Endothelial cell of umbilical vein (primary cell): ENCODE data around the gene GLI2. TPM values are rescaled to one million over a fixed set of nuclear protein-coding genes. Genes with fewer than 3 reads are reported as not detected.

Experiments
- BruUV-seq: library from RNA; stranded (reverse); fragments of 400-500 nt; replicated peaks from 2 replicates; lab custom pipeline; 2021; lab: Mats Ljungman, UMichigan
- CTCF ChIA-PET: fragments of 300-600, 350-600 bp; sonication (Branson Sonifier 250); formaldehyde crosslinking; loops from one replicate; lab custom pipeline; 2021; ENCODE audit warnings: antibody characterized with exemption, inconsistent platforms; lab: Charles Lee
- POLR2A ChIA-PET: fragments of 300-600, 350-600 bp; sonication (Branson Sonifier 250); formaldehyde crosslinking; loops from one replicate; lab custom pipeline; 2021; ENCODE audit warnings: antibody characterized with exemption, inconsistent platforms; lab: Charles Lee
- DNase-seq: peaks from one replicate; pipeline ENCODE4 v3.0.0-alpha.2; 2011; ENCODE audit warnings: low read depth, low spot score
- FAIRE-seq: peaks from 2 replicates; lab custom pipeline; 2011; peaks lifted over from hg19 to GRCh38; lab: Jason Lieb, UNC
- H2AFZ ChIP-seq: 2 replicates; pipeline ENCODE4 v1.6.0; 2012; ENCODE audit warnings: low read depth, low read length, control low read depth, inconsistent platforms
- H3K27ac ChIP-seq: 2 replicates; pipeline ENCODE4 v1.5.1; 2011; ENCODE audit warnings: low read depth, mild to moderate bottlenecking, control low read depth, low read length, moderate library complexity; ENCODE audit not compliant: insufficient read depth
- H3K27me3 ChIP-seq, 2 experiments: 2 replicates each; pipeline versions ENCODE4 v1.6.0 to v1.6.1; 2011; ENCODE audit warnings: low read length in 2 of 2, mixed read lengths in 1 of 2; ENCODE audit not compliant: control insufficient read depth in 2 of 2, insufficient read depth in 2 of 2
- H3K36me3 ChIP-seq, 2 experiments: 2 replicates in 1 of 2; 3 replicates in 1 of 2; pipeline ENCODE4 v1.5.1; 2011; ENCODE audit warnings: low read length in 2 of 2, mild to moderate bottlenecking in 1 of 2, moderate library complexity in 1 of 2; ENCODE audit not compliant: control insufficient read depth in 2 of 2, insufficient read depth in 2 of 2; ENCODE audit errors: extremely low read depth in 1 of 2
- H3K4me1 ChIP-seq: 3 replicates; pipeline ENCODE4 v1.5.1; 2011; ENCODE audit warnings: mild to moderate bottlenecking, low read length; ENCODE audit not compliant: control insufficient read depth, insufficient read depth; ENCODE audit errors: extremely low read depth
- H3K4me2 ChIP-seq: 2 replicates; pipeline ENCODE4 v1.6.1; 2011; ENCODE audit warnings: low read length, control low read depth, mixed read lengths; ENCODE audit not compliant: insufficient read depth
- H3K4me3 ChIP-seq, 3 experiments: fragments of 200-600 bp in 1 of 3; sonication (generic), shearing (Covaris generic) in 1 of 3; replicated peaks in 1 of 3; 2 replicates each; pipeline ENCODE4 v1.5.1; 2011 to 2016; ENCODE audit warnings: control low read depth in 3 of 3, low read length in 3 of 3, mild to moderate bottlenecking in 2 of 3, inconsistent platforms in 1 of 3, low read depth in 1 of 3, moderate library complexity in 1 of 3; ENCODE audit not compliant: insufficient read depth in 1 of 3
- H3K79me2 ChIP-seq: 2 replicates; pipeline ENCODE4 v1.6.0; 2012; ENCODE audit warnings: low read length, inconsistent platforms; ENCODE audit not compliant: control insufficient read depth, insufficient read depth
- H3K9ac ChIP-seq: replicated peaks from 2 replicates; pipeline ENCODE3; 2011; ENCODE audit warnings: low read length, control low read depth; ENCODE audit not compliant: insufficient read depth; ENCODE audit errors: extremely low read depth
- H3K9me1 ChIP-seq: replicated peaks from 3 replicates; pipeline ENCODE4 v1.6.0; 2011; ENCODE audit warnings: mild to moderate bottlenecking, low read length; ENCODE audit not compliant: control insufficient read depth, insufficient read depth; ENCODE audit errors: extremely low read depth
- H3K9me3 ChIP-seq: replicated peaks from 2 replicates; pipeline ENCODE4 v1.5.1; 2012; ENCODE audit warnings: low read length, inconsistent platforms; ENCODE audit not compliant: control insufficient read depth, insufficient read depth
- H4K20me1 ChIP-seq: replicated peaks from 2 replicates; pipeline ENCODE3; 2011; ENCODE audit warnings: mild to moderate bottlenecking, low read length; ENCODE audit not compliant: control insufficient read depth, insufficient read depth; ENCODE audit errors: extremely low read depth
- CTCF ChIP-seq, 2 donors: IDR thresholded peaks; 1 replicate in 1 of 2; 2 replicates in 1 of 2; pipeline ENCODE4 v1.5.1; 2011; ENCODE audit warnings: low read length in 2 of 2, mild to moderate bottlenecking in 2 of 2, moderate library complexity in 2 of 2, control low read depth in 1 of 2, inconsistent platforms in 1 of 2, low read depth in 1 of 2; ENCODE audit not compliant: insufficient read depth in 1 of 2; ENCODE audit errors: extremely low read depth in 1 of 2
- EZH2 ChIP-seq: IDR thresholded peaks from 2 replicates; pipeline ENCODE4 v1.6.1; 2012; ENCODE audit warnings: borderline replicate concordance, low read depth, mild to moderate bottlenecking, moderate library complexity, low read length, inconsistent platforms; ENCODE audit not compliant: severe bottlenecking
- FOS ChIP-seq: IDR thresholded peaks from 2 replicates; pipeline ENCODE4 v1.6.1; 2011; ENCODE audit warnings: mild to moderate bottlenecking, low read length, moderate library complexity, borderline replicate concordance; ENCODE audit not compliant: insufficient read depth
- GATA2 ChIP-seq: IDR thresholded peaks from 2 replicates; pipeline ENCODE4 v1.7.0; 2011; ENCODE audit warnings: low read depth, mild to moderate bottlenecking, moderate library complexity, mixed read lengths, low read length; ENCODE audit not compliant: insufficient read length, insufficient read depth
- JUN ChIP-seq: IDR thresholded peaks from 2 replicates; pipeline ENCODE4 v1.6.1; 2011; ENCODE audit warnings: borderline replicate concordance, low read depth; ENCODE audit not compliant: insufficient read length, insufficient read depth
- MYC ChIP-seq: IDR thresholded peaks from one replicate; pipeline ENCODE4 v1.6.1; 2011; ENCODE audit warnings: mild to moderate bottlenecking, low read depth, low read length
- POLR2A ChIP-seq: IDR thresholded peaks from 2 replicates; pipeline ENCODE4 v1.6.1; 2012; ENCODE audit warnings: low read depth, mild to moderate bottlenecking, control low read depth, low read length
- POLR2AphosphoS5 ChIP-seq: IDR thresholded peaks from 2 replicates; pipeline ENCODE4 v1.6.1; 2012; ENCODE audit warnings: low read depth, mild to moderate bottlenecking, control low read depth, low read length, moderate library complexity; ENCODE audit not compliant: insufficient read depth
- dilution Hi-C: fragments of 300-500 bp; cut with MboI; formaldehyde crosslinking; loops from one replicate; pipeline ENCODE4 v1.15.0; 2019; ENCODE audit warnings: low sequenced_read_pairs; ENCODE audit not compliant: extremely low pct_ligation_motif_present
- intact Hi-C: fragments of 100-400 bp; cut with micrococcal nuclease; formaldehyde crosslinking; loops from one replicate; pipeline ENCODE4 v1.10.0; 2022
- polyA plus RNA-seq, 4 experiments: library from polyadenylated mRNA; depleted of rRNA in 3 of 4; stranded (reverse) in 3 of 4; unstranded in 1 of 4; fragments of >200 nt; gene quantifications; 2 replicates each; pipeline versions ENCODE4 v1.2.1 to v1.2.3, GENCODE V29; 2011 to 2012; ENCODE audit warnings: missing spikeins in 1 of 4
- total RNA-seq: library from RNA; stranded (reverse); gene quantifications from 2 replicates; pipeline ENCODE4 v1.2.3, GENCODE V29; 2021

GLI2 gene
- total and polyA plus RNA-seq, 2 donors (not counting 3 experiments of a cell fraction or from before 2014, with no cell fraction given), result 0.13 TPM; not detected in 1

GRCh38 chr2:120699292-120699691 lies 36.4 kb upstream of the GLI2 start:
- intact Hi-C loops (loop anchor here (5.0 to 10.0 kb wide), 3 partner anchors 68 to 216 kb away; no protein-coding TSS in a partner anchor), dilution Hi-C loops (no loop called here)
- CTCF ChIA-PET, result interaction anchor here (0.6 to 9.2 kb wide), 6 partner anchors 37 to 680 kb away, joined by 3 to 251 read pairs (median 4); partner anchors contain the start of gene GLI2
- no peak overlapping the region for H3K4me3 ChIP-seq
- no peaks in the 10 kb centered on the region for H3K79me2 ChIP-seq
- no peak overlapping the region for H3K4me2 ChIP-seq
- POLR2A ChIA-PET, result no interaction called here
- H3K4me1 ChIP-seq, result peaks cover 4% of the 10 kb centered on the region
- H3K36me3 ChIP-seq, result no peaks in the 10 kb centered on the region
- peaks cover 17 to 24% of the 10 kb centered on the region in 2 experiments for H3K27me3 ChIP-seq
- no TSS peak for BruUV-seq
- H3K9ac ChIP-seq, result no peak overlapping the region
- no peak overlapping the region for H3K27ac ChIP-seq
- TF ChIP-seq MYC (no peak), POLR2AphosphoS5 (no peak), JUN (no peak), CTCF (IDR thresholded peaks at IDR 0.05; ENCODE audit: extremely low read depth in 1 of 2, insufficient read depth in 1 of 2, low read depth in 1 of 2, low read length in 2 of 2) (no peak), POLR2A (no peak), EZH2 (no peak), GATA2 (no peak), FOS (no peak)
- no peaks in the 10 kb centered on the region for H4K20me1 ChIP-seq
- FAIRE-seq, result no peak
- no peaks in the 10 kb centered on the region for H3K9me3 ChIP-seq
- H3K9me1 ChIP-seq, result no peaks in the 10 kb centered on the region
- DNase-seq, result no peak
- no peak overlapping the region for H2AFZ ChIP-seq
